GM21526 (cell line): ENCODE measurements around the gene RIPPLY3.
"Not testable (repeated sequence)": the region's sequence is repeated elsewhere in the genome, so short reads cannot be mapped to it uniquely, and the experiment has no call there.

Experiments used
- ATAC-seq: cut with Tn5 transposase; IDR thresholded peaks from one replicate; pipeline ENCODE4 v1.9.1; 2021; ENCODE audit warnings: moderate library complexity; ENCODE audit not compliant: unreplicated experiment, low FRiP score

RIPPLY3 gene

DNA sequence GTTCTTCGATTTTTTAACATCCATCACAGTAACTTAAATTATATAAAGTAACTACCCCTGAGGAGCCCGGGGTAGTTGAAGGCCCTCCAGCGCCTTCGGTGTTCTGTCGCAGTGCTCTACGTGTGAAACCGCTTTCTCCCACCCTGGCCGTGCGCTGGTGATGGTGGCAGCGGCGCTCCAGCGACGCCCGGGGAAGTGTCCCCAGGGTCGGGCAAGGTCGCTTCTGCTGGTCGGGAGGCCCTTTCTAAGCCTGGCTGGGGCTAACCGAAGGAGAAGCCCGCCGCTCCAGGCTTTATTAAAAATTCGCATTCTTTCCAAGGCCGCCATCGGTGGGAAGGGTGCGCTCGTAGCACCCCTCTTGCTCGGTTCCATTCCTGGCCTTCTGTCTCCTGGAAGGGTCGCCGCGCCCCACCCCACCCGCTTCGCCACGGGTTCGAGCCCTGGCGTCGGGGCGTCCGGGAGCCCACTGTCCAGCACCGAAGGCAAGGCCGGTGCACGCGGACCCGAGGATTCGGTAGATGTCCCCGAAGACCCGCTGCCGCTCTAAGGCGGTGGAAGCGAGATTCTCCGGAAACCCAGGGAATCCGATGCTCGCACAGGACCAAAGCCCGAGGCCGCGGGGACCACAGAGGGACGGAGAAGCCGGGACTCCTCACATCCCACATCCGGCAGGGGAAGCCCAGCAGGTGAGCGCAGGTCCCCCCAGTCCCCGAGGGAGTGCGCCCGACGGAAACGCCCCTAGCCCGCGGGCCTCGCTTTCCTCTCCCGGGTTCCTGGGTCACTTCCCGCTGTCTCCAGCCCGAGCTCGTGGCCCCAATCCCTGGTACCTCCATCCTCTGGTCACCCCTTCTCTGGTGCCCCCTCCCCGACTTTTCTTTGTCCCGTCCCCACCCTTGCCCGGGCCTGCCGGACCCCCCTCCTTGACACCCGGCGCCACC lies 685 bp upstream of the RIPPLY3 start:
- ATAC-seq: no peak

DNA sequence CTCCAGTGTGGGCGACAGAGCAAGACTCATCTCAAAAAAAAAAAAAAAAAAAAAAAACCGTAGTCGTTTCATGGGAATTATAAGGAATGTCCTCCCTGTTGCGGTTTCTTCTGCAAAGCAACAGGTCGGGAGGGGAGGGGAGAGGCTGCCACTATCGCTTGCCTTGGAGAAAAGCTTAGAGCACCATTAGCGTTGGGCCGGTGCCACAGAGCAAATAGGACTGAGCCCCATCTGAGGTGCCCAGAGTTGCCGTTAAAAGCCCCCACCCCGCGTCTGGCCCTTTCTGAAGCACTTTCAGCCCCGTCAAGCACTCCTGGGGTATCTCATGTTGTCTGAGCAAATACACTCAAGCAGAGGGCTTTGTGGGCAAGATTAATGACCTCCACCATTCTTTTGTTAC lies 2.2 kb downstream of the RIPPLY3 start:
- no peak for ATAC-seq

- ATAC-seq: peak; percentile 76
These were observed 3.3 kb downstream of the RIPPLY3 start for GRCh38 chr21:37009740-37010341.

DNA sequence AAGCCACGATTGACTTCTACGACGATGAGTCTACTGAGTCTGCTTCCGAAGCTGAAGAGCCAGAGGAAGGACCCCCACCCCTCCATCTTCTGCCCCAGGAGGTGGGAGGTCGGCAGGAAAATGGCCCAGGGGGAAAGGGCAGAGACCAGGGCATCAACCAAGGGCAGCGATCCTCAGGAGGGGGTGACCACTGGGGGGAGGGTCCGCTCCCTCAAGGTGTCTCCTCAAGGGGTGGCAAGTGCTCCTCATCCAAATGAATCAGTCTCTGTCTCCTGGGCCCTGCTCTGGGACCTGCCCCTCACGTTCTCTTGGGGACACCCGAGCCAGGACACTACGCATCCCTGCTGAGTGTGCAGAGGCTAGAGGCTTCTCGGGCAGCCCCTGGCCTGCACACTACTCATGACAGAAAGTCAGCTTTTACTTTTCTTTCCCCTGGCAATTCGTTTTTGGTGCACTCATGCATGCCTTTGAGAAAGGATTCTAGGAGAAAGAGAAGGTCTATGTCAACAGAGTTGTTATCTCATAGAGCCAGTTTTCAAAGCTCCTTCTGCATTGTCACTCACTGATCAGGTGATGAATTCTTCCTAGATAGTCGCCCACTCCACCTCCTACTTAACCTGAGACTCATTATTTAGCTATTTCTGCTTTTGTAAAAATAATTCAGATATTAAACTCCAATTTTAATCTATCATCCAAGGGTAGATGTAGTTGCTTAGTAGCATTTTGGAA lies 11.6 kb downstream of the RIPPLY3 start:
- ATAC-seq: no peak

- ATAC-seq: no peak
These were observed 20.0 kb downstream of the RIPPLY3 start for GRCh38 chr21:37026499-37026898.

GRCh38 chr21:37028570-37028969 lies 22.1 kb downstream of the RIPPLY3 start:
- no peak for ATAC-seq

DNA sequence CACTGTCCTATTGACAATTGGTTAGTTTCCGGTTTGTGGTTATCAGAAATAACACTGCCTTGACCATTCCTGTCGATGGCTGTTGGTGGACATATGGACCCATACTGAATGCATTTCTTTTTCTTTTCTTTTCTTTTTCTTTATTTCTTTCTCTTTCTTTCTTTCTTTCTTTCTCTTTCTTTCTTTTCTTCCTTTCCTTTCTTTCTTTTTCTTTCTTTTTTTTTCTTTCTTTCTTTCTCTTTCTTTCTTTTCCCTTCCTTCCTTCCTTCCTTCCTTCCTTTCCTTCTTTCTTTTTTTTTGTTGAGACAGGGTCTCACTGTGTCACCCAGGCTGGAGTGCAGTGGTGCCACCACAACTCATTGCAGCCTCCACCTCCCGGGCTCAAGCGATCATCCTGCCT lies 24.4 kb downstream of the RIPPLY3 start:
- no peak for ATAC-seq

DNA sequence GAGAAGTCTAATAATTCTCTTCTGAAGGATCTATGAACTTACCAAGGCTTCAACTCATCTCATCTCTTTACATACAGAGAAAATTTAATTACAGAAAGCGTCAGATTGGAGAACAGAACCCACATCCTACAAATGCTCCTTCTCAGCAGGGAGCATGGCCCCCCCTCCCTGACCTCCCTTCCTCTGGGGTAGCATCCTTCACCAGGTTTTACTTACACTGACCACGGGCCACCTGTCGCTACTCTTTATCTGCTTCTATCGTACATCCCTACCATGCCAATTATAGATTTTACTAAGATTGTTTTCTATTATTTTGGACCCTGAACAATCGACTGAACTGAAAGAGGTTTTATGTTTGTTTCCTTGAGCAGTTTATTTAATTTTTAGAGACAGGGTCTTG lies 25.8 kb downstream of the RIPPLY3 start:
- ATAC-seq: no peak

- ATAC-seq: no peak
These were observed 26.5 kb downstream of the RIPPLY3 start for GRCh38 chr21:37032877-37033471.

DNA sequence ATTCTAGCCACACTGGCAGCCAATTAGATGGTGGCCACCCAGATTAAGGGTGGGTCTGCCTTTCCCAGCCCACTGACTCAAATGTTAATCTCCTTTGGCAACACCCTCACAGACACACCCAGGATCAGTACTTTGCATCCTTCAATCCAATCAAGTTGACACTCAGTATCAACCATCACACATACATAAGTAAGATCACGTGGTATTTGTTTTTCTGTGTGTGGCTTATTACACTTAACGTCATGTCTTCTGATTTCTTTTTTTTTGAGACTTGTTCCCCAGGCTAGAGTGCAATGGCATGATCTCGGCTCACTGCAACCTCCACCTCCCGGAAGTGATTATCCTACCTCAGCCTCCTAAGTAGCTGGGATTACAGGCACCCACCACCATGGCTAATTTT lies 27.9 kb downstream of the RIPPLY3 start:
- not testable (repeated sequence) for ATAC-seq

GRCh38 chr21:37036177-37036576 lies 29.7 kb downstream of the RIPPLY3 start:
- no peak for ATAC-seq

- ATAC-seq: no peak
These were observed 33.0 kb downstream of the RIPPLY3 start for GRCh38 chr21:37039411-37040075.

- ATAC-seq: no peak
These were observed 33.7 kb downstream of the RIPPLY3 start for GRCh38 chr21:37040212-37040611.

- ATAC-seq: no peak
These were observed 35.3 kb downstream of the RIPPLY3 start for GRCh38 chr21:37041706-37042271.

DNA sequence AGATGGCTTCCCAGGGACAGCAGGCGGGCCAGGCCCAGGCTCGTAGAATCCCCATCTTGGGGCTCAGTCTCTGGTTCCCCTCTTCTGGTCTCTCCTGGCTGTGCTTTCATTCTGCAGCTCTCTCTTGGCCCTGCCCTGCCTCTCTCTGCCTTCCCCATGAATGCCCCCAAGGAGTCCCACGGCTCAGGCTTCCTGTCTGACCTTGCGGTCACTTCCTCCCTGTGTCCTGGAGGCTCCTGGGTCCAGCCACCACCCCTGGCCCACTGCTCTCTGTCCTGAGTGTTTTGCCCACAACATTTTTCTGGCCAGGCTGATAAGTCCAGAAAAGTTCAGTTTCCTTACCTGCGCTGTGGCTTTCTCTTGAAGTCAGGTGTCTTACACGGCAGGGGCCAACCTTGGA lies 37.3 kb downstream of the RIPPLY3 start:
- ATAC-seq: no peak

GRCh38 chr21:37044643-37045042 lies 38.1 kb downstream of the RIPPLY3 start:
- no peak for ATAC-seq

- ATAC-seq: no peak
These were observed 38.6 kb downstream of the RIPPLY3 start for GRCh38 chr21:37045149-37045548.

GRCh38 chr21:37045556-37045955 lies 39.1 kb downstream of the RIPPLY3 start:
- ATAC-seq: no peak

DNA sequence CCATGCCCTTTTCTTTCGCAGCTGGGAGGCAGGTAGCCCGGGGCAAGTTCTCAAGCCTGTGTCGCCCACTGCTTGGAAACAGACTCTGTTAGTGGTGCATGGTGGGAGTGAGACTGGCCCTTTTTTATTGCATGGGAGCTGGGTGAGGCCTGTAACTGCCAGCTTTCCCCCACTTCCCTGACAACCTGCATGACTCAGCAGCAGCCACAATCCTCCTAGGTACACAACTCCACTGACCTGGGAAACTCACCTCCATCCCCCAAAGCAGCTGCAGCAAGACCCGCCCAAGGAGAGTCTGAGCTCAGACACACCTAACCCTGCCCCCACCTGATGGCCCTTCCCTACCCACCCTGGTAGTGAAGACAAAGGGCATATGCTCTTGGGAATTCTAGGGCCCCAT lies 40.6 kb downstream of the RIPPLY3 start:
- no peak for ATAC-seq

DNA sequence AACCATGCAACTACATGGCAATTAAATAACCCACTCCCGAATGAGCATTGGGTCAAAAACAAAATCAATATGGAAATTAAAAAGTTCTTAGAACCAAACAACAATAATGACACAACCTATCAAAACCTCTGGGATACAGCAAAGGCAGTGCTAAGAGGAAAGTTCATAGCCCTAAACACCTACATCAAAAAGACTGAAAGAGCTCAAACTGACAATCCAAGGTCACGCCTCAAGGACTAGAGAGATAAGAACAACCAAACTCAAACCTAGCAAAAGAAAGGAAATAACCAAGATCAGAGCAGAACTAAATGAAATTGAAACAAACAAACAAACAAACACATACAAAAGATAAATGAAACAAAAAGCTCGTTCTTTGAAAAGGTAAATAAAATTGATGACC lies 43.2 kb downstream of the RIPPLY3 start:
- ATAC-seq: not testable (repeated sequence)
